H9 (cell line): ENCODE results near the gene PHC3. TPM values are rescaled to one million over a fixed set of nuclear protein-coding genes. Genes with fewer than 3 reads are reported as not detected.

Experiments used
- DNase-seq: peaks from one replicate; pipeline ENCODE4 v3.0.0-alpha.2; 2017
- H2AFZ ChIP-seq: one replicate; pipeline ENCODE4 v1.6.1; 2013; ENCODE audit warnings: mild to moderate bottlenecking, low read length, control low read depth, moderate library complexity
- H2AK5ac ChIP-seq: 2 replicates; pipeline ENCODE4 v1.6.1; 2013; ENCODE audit warnings: low read length, control low read depth, mixed read lengths; ENCODE audit not compliant: insufficient read length
- H2BK120ac ChIP-seq: one replicate; pipeline ENCODE4 v1.6.1; 2013; ENCODE audit warnings: low read depth, mild to moderate bottlenecking, low read length, control low read depth, inconsistent platforms; ENCODE audit not compliant: poor library complexity, severe bottlenecking
- H2BK12ac ChIP-seq: 2 replicates; pipeline ENCODE4 v1.6.1; 2013; ENCODE audit warnings: low read length, control low read depth, mixed read lengths, low read depth; ENCODE audit not compliant: insufficient read length
- H2BK15ac ChIP-seq: 2 replicates; pipeline ENCODE4 v1.6.1; 2013; ENCODE audit warnings: low read depth, low read length, control low read depth
- H2BK20ac ChIP-seq: one replicate; pipeline ENCODE4 v1.6.1; 2013; ENCODE audit warnings: low read depth, mild to moderate bottlenecking, low read length, control low read depth, inconsistent platforms; ENCODE audit not compliant: poor library complexity, severe bottlenecking
- H2BK5ac ChIP-seq: 2 replicates; pipeline ENCODE4 v1.6.1; 2013; ENCODE audit warnings: low read length, control low read depth, mixed read lengths; ENCODE audit not compliant: insufficient read length
- H3K14ac ChIP-seq: 2 replicates; pipeline ENCODE4 v1.6.1; 2013; ENCODE audit warnings: low read length, control low read depth; ENCODE audit not compliant: insufficient read depth
- H3K18ac ChIP-seq: 2 replicates; pipeline ENCODE4 v1.6.1; 2013; ENCODE audit warnings: low read depth, mild to moderate bottlenecking, mixed read lengths, low read length, control low read depth; ENCODE audit not compliant: insufficient read length
- H3K23ac ChIP-seq: 2 replicates; pipeline ENCODE4 v1.6.1; 2013; ENCODE audit warnings: low read length, control low read depth, mixed read lengths, low read depth; ENCODE audit not compliant: insufficient read length
- H3K23me2 ChIP-seq: 2 replicates; pipeline ENCODE4 v1.6.1; 2013; ENCODE audit warnings: low read depth, mild to moderate bottlenecking, mixed read lengths, low read length, control low read depth; ENCODE audit not compliant: insufficient read length, poor library complexity, severe bottlenecking
- H3K27ac ChIP-seq: 2 replicates; pipeline ENCODE4 v1.5.1; 2013; ENCODE audit warnings: low read length, control low read depth, mixed read lengths, low read depth; ENCODE audit not compliant: insufficient read length
- H3K27me3 ChIP-seq: 2 replicates; pipeline ENCODE4 v1.6.1; 2013; ENCODE audit warnings: low read length, control low read depth, inconsistent platforms; ENCODE audit not compliant: insufficient read depth
- H3K4ac ChIP-seq: 2 replicates; pipeline ENCODE4 v1.6.1; 2013; ENCODE audit warnings: low read depth, mild to moderate bottlenecking, control low read depth, inconsistent platforms, low read length, moderate library complexity
- H3K4me1 ChIP-seq: 2 replicates; pipeline ENCODE4 v1.6.1; 2013; ENCODE audit warnings: low read length, control low read depth, inconsistent platforms; ENCODE audit not compliant: insufficient read depth
- H3K4me2 ChIP-seq: 2 replicates; pipeline ENCODE4 v1.6.1; 2013; ENCODE audit warnings: low read length, control low read depth, mixed read lengths; ENCODE audit not compliant: insufficient read length, insufficient read depth
- H3K56ac ChIP-seq: 2 replicates; pipeline ENCODE4 v1.6.1; 2013; ENCODE audit warnings: low read depth, mild to moderate bottlenecking, mixed read lengths, low read length, control low read depth; ENCODE audit not compliant: insufficient read length
- H3K79me1 ChIP-seq: 2 replicates; pipeline ENCODE4 v1.6.1; 2013; ENCODE audit warnings: low read depth, mild to moderate bottlenecking, moderate library complexity, low read length, control low read depth, inconsistent platforms; ENCODE audit not compliant: insufficient read depth, poor library complexity, severe bottlenecking
- H3K79me2 ChIP-seq: 2 replicates; pipeline ENCODE4 v1.6.1; 2013; ENCODE audit warnings: low read length, control low read depth, inconsistent platforms; ENCODE audit not compliant: insufficient read depth
- H3K9ac ChIP-seq: 2 replicates; pipeline ENCODE4 v1.6.1; 2013; ENCODE audit warnings: low read length, control low read depth, mixed read lengths; ENCODE audit not compliant: insufficient read length; ENCODE audit errors: extremely low read depth
- H3K9me3 ChIP-seq: one replicate; pipeline ENCODE4 v1.6.1; 2013; ENCODE audit warnings: low read depth, low read length, inconsistent platforms; ENCODE audit not compliant: control insufficient read depth
- H3T11ph ChIP-seq: one replicate; pipeline ENCODE4 v1.6.1; 2013; ENCODE audit warnings: mild to moderate bottlenecking, low read length, control low read depth, inconsistent platforms
- H4K20me1 ChIP-seq: one replicate; pipeline ENCODE4 v1.6.1; 2013; ENCODE audit not compliant: control insufficient read depth, insufficient read length, insufficient read depth
- H4K5ac ChIP-seq: 2 replicates; pipeline ENCODE4 v1.6.1; 2013; ENCODE audit warnings: low read depth, mild to moderate bottlenecking, mixed read lengths, low read length, control low read depth; ENCODE audit not compliant: insufficient read length
- H4K8ac ChIP-seq: replicated peaks from 2 replicates; pipeline ENCODE4 v1.6.1; 2013; ENCODE audit warnings: low read length, control low read depth, mixed read lengths, low read depth; ENCODE audit not compliant: insufficient read length
- H4K91ac ChIP-seq: 2 replicates; pipeline ENCODE4 v1.6.1; 2013; ENCODE audit warnings: low read depth, mild to moderate bottlenecking, moderate library complexity, mixed read lengths, low read length, control low read depth; ENCODE audit not compliant: insufficient read length
- H3K27ac Mint-ChIP-seq, 3 experiments: 2 replicates in 2 of 3; 3 replicates in 1 of 3; pipeline ENCODE4 v1.8.0; 2020 to 2021; ENCODE audit warnings: mixed read lengths in 3 of 3, mild to moderate bottlenecking in 1 of 3, moderate library complexity in 1 of 3
- H3K27me3 Mint-ChIP-seq: 2 replicates; pipeline ENCODE4 v1.8.0; 2021; ENCODE audit warnings: low read depth, mild to moderate bottlenecking, moderate library complexity, mixed read lengths
- H3K36me3 Mint-ChIP-seq, 3 experiments: 2 replicates in 2 of 3; 3 replicates in 1 of 3; pipeline ENCODE4 v1.8.0; 2020 to 2021; ENCODE audit warnings: low read depth in 3 of 3, mixed read lengths in 3 of 3; ENCODE audit not compliant: insufficient read depth in 1 of 3
- H3K4me1 Mint-ChIP-seq, 2 experiments: 2 replicates each; pipeline ENCODE4 v1.8.0; 2020; ENCODE audit warnings: mixed read lengths in 2 of 2
- H3K4me3 Mint-ChIP-seq, 2 experiments: 2 replicates in 1 of 2; 3 replicates in 1 of 2; pipeline ENCODE4 v1.8.0; 2020 to 2021; ENCODE audit warnings: mild to moderate bottlenecking in 2 of 2, mixed read lengths in 2 of 2, moderate library complexity in 1 of 2
- H3K9me3 Mint-ChIP-seq, 2 experiments: 2 replicates in 1 of 2; 3 replicates in 1 of 2; pipeline ENCODE4 v1.8.0; 2020; ENCODE audit warnings: mild to moderate bottlenecking in 2 of 2, mixed read lengths in 2 of 2, moderate library complexity in 1 of 2
- CTCF ChIP-seq: fragments of 200-600 bp; sonication (generic); conservative IDR thresholded peaks from 3 replicates; pipeline ENCODE4 v1.8.0; 2021; ENCODE audit warnings: antibody characterized with exemption, mild to moderate bottlenecking
- WGBS: extraction: QIAGEN DNeasy Blood & Tissue Kit; methylation state at CpG from one replicate; pipeline ENCODE4 v1.1.7; 2013; ENCODE audit warnings: missing lambda C conversion rate, low lambda C conversion rate, mixed read lengths; ENCODE audit not compliant: insufficient read length; ENCODE audit errors: extremely low coverage; 5-methylcytosine and 5-hydroxymethylcytosine counted together
- total RNA-seq: library from RNA; stranded (reverse); gene quantifications from 2 replicates; pipeline ENCODE4 v1.2.1, GENCODE V29; 2021

The PHC3 gene
- total RNA-seq, 1 experiment from 2014 or later: 26.4 TPM

- no peak for DNase-seq
- Histone ChIP-seq H2AFZ (no peak overlapping the region), H3K4me1 (no peaks in the 10 kb centered on the region), H3K23ac (no peak overlapping the region), H4K91ac (no peak overlapping the region), H2BK12ac (no peak overlapping the region), H3K4ac (no peak overlapping the region), H3K14ac (no peak overlapping the region), H3K79me1 (peaks cover 12% of the 10 kb centered on the region), H3K9me3 (no peaks in the 10 kb centered on the region), H2BK20ac (no peak overlapping the region), H3K27ac (no peak overlapping the region), H3K27me3 (no peaks in the 10 kb centered on the region), H2AK5ac (no peak overlapping the region), H3K23me2 (no peaks in the 10 kb centered on the region), H3K4me2 (no peak overlapping the region), H2BK120ac (no peak overlapping the region), H4K20me1 (no peaks in the 10 kb centered on the region), H2BK15ac (no peak overlapping the region), H3K56ac (no peak overlapping the region), H3K9ac (no peak overlapping the region), H3T11ph (no peak overlapping the region), H4K8ac (no peak overlapping the region), H3K79me2 (peaks cover 3% of the 10 kb centered on the region; the same call in 1 of the 2 replicates), H3K18ac (no peak overlapping the region), H2BK5ac (no peak overlapping the region), H4K5ac (no peak overlapping the region)
- H3K36me3 Mint-ChIP-seq: peaks cover 44 to 60% (median 50%) of the 10 kb centered on the region in 3 experiments
- no peaks in the 10 kb centered on the region for H3K27me3 Mint-ChIP-seq
- no peaks in the 10 kb centered on the region for H3K4me1 Mint-ChIP-seq
- H3K4me3 Mint-ChIP-seq: no peak overlapping the region
- no peak for TF ChIP-seq CTCF
- no peak overlapping the region for H3K27ac Mint-ChIP-seq
- H3K9me3 Mint-ChIP-seq: peaks cover 14% of the 10 kb centered on the region in 2 experiments; a peak in 4 of 5 replicates
- WGBS: no CpG with 5 or more reads among the region's 2 CpGs
Observed at GRCh38 chr3:170159933-170160332, 21.6 kb downstream of the PHC3 start.
